Endothelial cell of umbilical vein (primary cell): ENCODE measurements around the gene FCGR3A. TPM values are rescaled to one million over a fixed set of nuclear protein-coding genes. Genes with fewer than 3 reads are reported as not detected.
"Not testable (repeated sequence)": the region's sequence is repeated elsewhere in the genome, so short reads cannot be mapped to it uniquely, and the experiment has no call there.

Experiments used
- BruUV-seq: library from RNA; stranded (reverse); fragments of 400-500 nt; replicated peaks from 2 replicates; lab custom pipeline; 2021; lab: Mats Ljungman, UMichigan
- CTCF ChIA-PET: fragments of 300-600, 350-600 bp; sonication (Branson Sonifier 250); formaldehyde crosslinking; loops from one replicate; lab custom pipeline; 2021; ENCODE audit warnings: antibody characterized with exemption, inconsistent platforms; lab: Charles Lee
- POLR2A ChIA-PET: fragments of 300-600, 350-600 bp; sonication (Branson Sonifier 250); formaldehyde crosslinking; loops from one replicate; lab custom pipeline; 2021; ENCODE audit warnings: antibody characterized with exemption, inconsistent platforms; lab: Charles Lee
- DNase-seq: peaks from one replicate; pipeline ENCODE4 v3.0.0-alpha.2; 2011; ENCODE audit warnings: low read depth, low spot score
- FAIRE-seq: peaks from 2 replicates; lab custom pipeline; 2011; peaks lifted over from hg19 to GRCh38; lab: Jason Lieb, UNC
- H2AFZ ChIP-seq: 2 replicates; pipeline ENCODE4 v1.6.0; 2012; ENCODE audit warnings: low read depth, low read length, control low read depth, inconsistent platforms
- H3K27ac ChIP-seq: 2 replicates; pipeline ENCODE4 v1.5.1; 2011; ENCODE audit warnings: low read depth, mild to moderate bottlenecking, control low read depth, low read length, moderate library complexity; ENCODE audit not compliant: insufficient read depth
- H3K27me3 ChIP-seq, 2 experiments: 2 replicates each; pipeline versions ENCODE4 v1.6.0 to v1.6.1; 2011; ENCODE audit warnings: low read length in 2 of 2, mixed read lengths in 1 of 2; ENCODE audit not compliant: control insufficient read depth in 2 of 2, insufficient read depth in 2 of 2
- H3K36me3 ChIP-seq, 2 experiments: 2 replicates in 1 of 2; 3 replicates in 1 of 2; pipeline ENCODE4 v1.5.1; 2011; ENCODE audit warnings: low read length in 2 of 2, mild to moderate bottlenecking in 1 of 2, moderate library complexity in 1 of 2; ENCODE audit not compliant: control insufficient read depth in 2 of 2, insufficient read depth in 2 of 2; ENCODE audit errors: extremely low read depth in 1 of 2
- H3K4me1 ChIP-seq: 3 replicates; pipeline ENCODE4 v1.5.1; 2011; ENCODE audit warnings: mild to moderate bottlenecking, low read length; ENCODE audit not compliant: control insufficient read depth, insufficient read depth; ENCODE audit errors: extremely low read depth
- H3K4me2 ChIP-seq: 2 replicates; pipeline ENCODE4 v1.6.1; 2011; ENCODE audit warnings: low read length, control low read depth, mixed read lengths; ENCODE audit not compliant: insufficient read depth
- H3K4me3 ChIP-seq, 3 experiments: fragments of 200-600 bp in 1 of 3; sonication (generic), shearing (Covaris generic) in 1 of 3; replicated peaks in 1 of 3; 2 replicates each; pipeline ENCODE4 v1.5.1; 2011 to 2016; ENCODE audit warnings: control low read depth in 3 of 3, low read length in 3 of 3, mild to moderate bottlenecking in 2 of 3, inconsistent platforms in 1 of 3, low read depth in 1 of 3, moderate library complexity in 1 of 3; ENCODE audit not compliant: insufficient read depth in 1 of 3
- H3K79me2 ChIP-seq: 2 replicates; pipeline ENCODE4 v1.6.0; 2012; ENCODE audit warnings: low read length, inconsistent platforms; ENCODE audit not compliant: control insufficient read depth, insufficient read depth
- H3K9ac ChIP-seq: replicated peaks from 2 replicates; pipeline ENCODE3; 2011; ENCODE audit warnings: low read length, control low read depth; ENCODE audit not compliant: insufficient read depth; ENCODE audit errors: extremely low read depth
- H3K9me1 ChIP-seq: replicated peaks from 3 replicates; pipeline ENCODE4 v1.6.0; 2011; ENCODE audit warnings: mild to moderate bottlenecking, low read length; ENCODE audit not compliant: control insufficient read depth, insufficient read depth; ENCODE audit errors: extremely low read depth
- H3K9me3 ChIP-seq: replicated peaks from 2 replicates; pipeline ENCODE4 v1.5.1; 2012; ENCODE audit warnings: low read length, inconsistent platforms; ENCODE audit not compliant: control insufficient read depth, insufficient read depth
- H4K20me1 ChIP-seq: replicated peaks from 2 replicates; pipeline ENCODE3; 2011; ENCODE audit warnings: mild to moderate bottlenecking, low read length; ENCODE audit not compliant: control insufficient read depth, insufficient read depth; ENCODE audit errors: extremely low read depth
- dilution Hi-C: fragments of 300-500 bp; cut with MboI; formaldehyde crosslinking; loops from one replicate; pipeline ENCODE4 v1.15.0; 2019; ENCODE audit warnings: low sequenced_read_pairs; ENCODE audit not compliant: extremely low pct_ligation_motif_present
- intact Hi-C: fragments of 100-400 bp; cut with micrococcal nuclease; formaldehyde crosslinking; loops from one replicate; pipeline ENCODE4 v1.10.0; 2022
- polyA plus RNA-seq, 4 experiments: library from polyadenylated mRNA; depleted of rRNA in 3 of 4; stranded (reverse) in 3 of 4; unstranded in 1 of 4; fragments of >200 nt; gene quantifications; 2 replicates each; pipeline versions ENCODE4 v1.2.1 to v1.2.3, GENCODE V29; 2011 to 2012; ENCODE audit warnings: missing spikeins in 1 of 4
- total RNA-seq: library from RNA; stranded (reverse); gene quantifications from 2 replicates; pipeline ENCODE4 v1.2.3, GENCODE V29; 2021

FCGR3A gene
- total and polyA plus RNA-seq, 2 donors (not counting 3 experiments of a cell fraction or from before 2014, with no cell fraction given), result not detected

- H4K20me1 ChIP-seq, H3K9me3 ChIP-seq, H3K9me1 ChIP-seq, H3K27me3 ChIP-seq, intact Hi-C loops, dilution Hi-C loops, DNase-seq, H3K79me2 ChIP-seq, H3K4me2 ChIP-seq, POLR2A ChIA-PET, H3K9ac ChIP-seq, H2AFZ ChIP-seq, CTCF ChIA-PET, BruUV-seq, H3K36me3 ChIP-seq, H3K27ac ChIP-seq, H3K4me3 ChIP-seq, H3K4me1 ChIP-seq: not testable (repeated sequence)
- FAIRE-seq, result peak; percentile 74
Measured at GRCh38 chr1:161554815-161555417, 5.3 kb upstream of the FCGR3A start.

DNA sequence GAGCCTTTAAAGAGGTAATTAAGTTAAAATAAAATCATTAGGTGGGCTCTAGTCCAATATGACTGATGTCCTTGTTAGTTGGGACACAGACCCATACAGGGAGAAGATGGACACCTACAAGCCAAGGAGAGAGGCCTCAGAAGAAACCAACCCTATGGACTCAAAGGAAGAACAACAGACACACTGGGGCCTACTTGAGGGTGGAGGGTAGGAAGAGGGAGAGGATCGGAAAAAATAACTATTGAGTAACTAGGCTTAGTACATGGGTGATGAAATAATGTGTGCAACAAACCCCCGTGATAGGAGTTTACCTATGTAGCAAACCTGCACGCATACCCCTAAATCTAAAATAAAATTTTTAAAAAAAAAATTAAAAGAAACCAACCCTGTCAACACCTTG is 4.7 kb upstream of the FCGR3A start:
- H3K4me1 ChIP-seq, H3K9me3 ChIP-seq, dilution Hi-C loops, H3K27ac ChIP-seq, intact Hi-C loops, H3K27me3 ChIP-seq, H2AFZ ChIP-seq, H3K9me1 ChIP-seq, H3K4me2 ChIP-seq, H3K9ac ChIP-seq, CTCF ChIA-PET, H3K36me3 ChIP-seq, H4K20me1 ChIP-seq, H3K4me3 ChIP-seq, H3K79me2 ChIP-seq, DNase-seq, POLR2A ChIA-PET, BruUV-seq, FAIRE-seq: not testable (repeated sequence)

- H3K4me2 ChIP-seq, H2AFZ ChIP-seq, intact Hi-C loops, H3K36me3 ChIP-seq, H3K27me3 ChIP-seq, dilution Hi-C loops, H3K9me3 ChIP-seq, DNase-seq, H3K9ac ChIP-seq, H3K4me3 ChIP-seq, BruUV-seq, POLR2A ChIA-PET, H3K27ac ChIP-seq, CTCF ChIA-PET, H3K79me2 ChIP-seq, FAIRE-seq, H3K4me1 ChIP-seq, H4K20me1 ChIP-seq, H3K9me1 ChIP-seq: not testable (repeated sequence)
Measured at GRCh38 chr1:161553631-161554030, 4.0 kb upstream of the FCGR3A start.

DNA sequence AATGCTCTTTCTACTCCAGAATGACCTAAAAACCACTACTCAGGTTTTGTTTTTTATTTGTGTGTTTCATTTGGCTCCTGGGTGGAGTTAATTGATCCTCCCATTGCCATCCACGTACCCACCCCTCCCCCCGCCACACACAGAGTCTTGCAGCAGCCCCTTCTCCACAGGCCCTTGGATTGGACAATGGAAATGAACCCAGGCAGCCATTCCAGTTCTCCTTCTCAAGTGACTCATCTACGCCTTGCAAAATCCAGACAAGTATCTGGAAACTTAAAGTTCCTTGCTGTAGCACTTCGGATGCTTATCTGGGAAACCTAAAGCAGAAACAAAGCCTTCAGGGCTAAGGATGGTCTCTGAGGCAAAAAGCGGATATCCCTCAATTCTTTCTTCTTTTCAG is 1.3 kb upstream of the FCGR3A start:
- H3K4me3 ChIP-seq, H4K20me1 ChIP-seq, CTCF ChIA-PET, dilution Hi-C loops, BruUV-seq, H3K4me2 ChIP-seq, intact Hi-C loops, H3K27ac ChIP-seq, POLR2A ChIA-PET, H2AFZ ChIP-seq, FAIRE-seq, H3K36me3 ChIP-seq, DNase-seq, H3K9ac ChIP-seq, H3K27me3 ChIP-seq, H3K79me2 ChIP-seq, H3K9me3 ChIP-seq, H3K4me1 ChIP-seq, H3K9me1 ChIP-seq: not testable (repeated sequence)
